Panc1 (cell line): ENCODE measurements around the gene FAM83B. TPM values are rescaled to one million over a fixed set of nuclear protein-coding genes. Genes with fewer than 3 reads are reported as not detected.

Experiments used
- ATAC-seq: fragments of 200-7000 bp; cut with Tn5 transposase; 2 replicates; pipeline ENCODE4 v1.9.1; 2020; ENCODE audit warnings: mild to moderate bottlenecking, moderate library complexity
- BruUV-seq: library from RNA; stranded (reverse); fragments of 400-500 nt; replicated peaks from 2 replicates; lab custom pipeline; 2021; lab: Mats Ljungman, UMichigan
- CTCF ChIA-PET: fragments of 300-600 bp; sonication (Branson Sonifier 250); formaldehyde crosslinking; loops from one replicate; lab custom pipeline; 2022; ENCODE audit warnings: antibody characterized with exemption; lab: Charles Lee
- POLR2A ChIA-PET: fragments of 300-600 bp; sonication (Branson Sonifier 250); formaldehyde crosslinking; loops from one replicate; lab custom pipeline; 2022; ENCODE audit warnings: antibody characterized with exemption; lab: Charles Lee
- DNase-seq: peaks from one replicate; pipeline ENCODE4 v3.0.0-alpha.2; 2010; ENCODE audit warnings: low read depth, low spot score
- H3K27ac ChIP-seq: 2 replicates; pipeline ENCODE4 v1.5.1; 2011; ENCODE audit warnings: mild to moderate bottlenecking, low read length, inconsistent platforms
- H3K27me3 ChIP-seq: fragments of 200-500 bp; sonication (Bioruptor generic); 2 replicates; pipeline ENCODE4 v1.6.0; 2014; ENCODE audit warnings: low read length, inconsistent platforms; ENCODE audit not compliant: control insufficient read depth, insufficient read depth
- H3K36me3 ChIP-seq: fragments of 200-500 bp; sonication (Bioruptor generic); 2 replicates; pipeline ENCODE4 v1.5.1; 2014; ENCODE audit warnings: inconsistent platforms, mild to moderate bottlenecking, low read length, moderate library complexity; ENCODE audit not compliant: control insufficient read depth, insufficient read depth
- H3K4me1 ChIP-seq: 2 replicates; pipeline ENCODE4 v1.5.1; 2011; ENCODE audit warnings: inconsistent platforms, mild to moderate bottlenecking, low read length, moderate library complexity; ENCODE audit not compliant: control insufficient read depth, insufficient read depth
- H3K4me3 ChIP-seq, 2 experiments: 2 replicates each; pipeline ENCODE4 v1.5.1; 2011 to 2012; ENCODE audit warnings: low read depth in 2 of 2, low read length in 2 of 2, mild to moderate bottlenecking in 2 of 2, inconsistent platforms in 1 of 2, moderate library complexity in 1 of 2
- H3K9me3 ChIP-seq: fragments of 200-500 bp; sonication (Bioruptor generic); 2 replicates; pipeline ENCODE4 v1.5.1; 2014; ENCODE audit warnings: low read depth, mild to moderate bottlenecking, inconsistent platforms, low read length, moderate library complexity; ENCODE audit not compliant: control insufficient read depth, insufficient read depth
- CTCF ChIP-seq: fragments of 450-650 bp; IDR thresholded peaks from 2 replicates; pipeline ENCODE4 v1.5.1; 2017; ENCODE audit warnings: mild to moderate bottlenecking
- POLR2AphosphoS5 ChIP-seq: IDR thresholded peaks from 2 replicates; pipeline ENCODE4 v1.6.1; 2012; ENCODE audit warnings: mild to moderate bottlenecking, low read depth, low read length, moderate library complexity
- REST ChIP-seq, 2 experiments: IDR thresholded peaks; 2 replicates each; pipeline ENCODE4 v1.6.1; 2011 to 2012; ENCODE audit warnings: low read depth in 2 of 2, control low read depth in 1 of 2, low read length in 1 of 2, mild to moderate bottlenecking in 1 of 2, moderate library complexity in 1 of 2; ENCODE audit not compliant: insufficient read depth in 1 of 2
- SIN3A ChIP-seq: IDR thresholded peaks from 2 replicates; pipeline ENCODE4 v1.6.1; 2012; ENCODE audit warnings: low read depth, mild to moderate bottlenecking, low read length, moderate library complexity, borderline replicate concordance; ENCODE audit not compliant: insufficient read depth
- TCF7L2 ChIP-seq: IDR thresholded peaks from 2 replicates; pipeline ENCODE4 v1.6.1; 2011; ENCODE audit warnings: mild to moderate bottlenecking, low read depth, low read length, inconsistent platforms
- in situ Hi-C: cut with HindIII; loops from 2 replicates; pipeline ENCODE4 v1.10.0; 2016; ENCODE audit warnings: low sequenced_read_pairs, low pct_unique_long_range_greater_than_20kb
- intact Hi-C: fragments of 100-400 bp; cut with micrococcal nuclease; formaldehyde crosslinking; loops from one replicate; pipeline ENCODE4 v1.10.0; 2022; ENCODE audit not compliant: unreplicated experiment
- total RNA-seq: library from RNA; stranded (reverse); gene quantifications from one replicate; pipeline ENCODE4 v1.2.1, GENCODE V29; 2021; ENCODE audit not compliant: unreplicated experiment

FAM83B gene
- total RNA-seq, 1 experiment from 2014 or later: not detected

GRCh38 chr6:54801669-54802068 is 44.9 kb upstream of the FAM83B start:
- BruUV-seq: no TSS peak
- POLR2A ChIA-PET: no interaction called here
- DNase-seq (peak; percentile 10), ATAC-seq (no peak)
- in situ Hi-C loops: no loop called here
- no peak overlapping the region for H3K27ac ChIP-seq
- H3K36me3 ChIP-seq: no peaks in the 10 kb centered on the region
- CTCF ChIA-PET: no interaction called here
- no peaks in the 10 kb centered on the region for H3K4me1 ChIP-seq
- H3K9me3 ChIP-seq: no peaks in the 10 kb centered on the region; the same call in 1 of the 2 replicates
- no peaks in the 10 kb centered on the region for H3K27me3 ChIP-seq
- no peak for TF ChIP-seq POLR2AphosphoS5
- TF ChIP-seq CTCF: no peak
- no peak for TF ChIP-seq TCF7L2
- no peak for TF ChIP-seq SIN3A
- TF ChIP-seq REST (IDR thresholded peaks at IDR 0.05; ENCODE audit: insufficient read depth in 1 of 2, low read depth in 2 of 2, low read length in 1 of 2): no peak
- no peak overlapping the region for H3K4me3 ChIP-seq
- intact Hi-C loops: no loop called here

DNA sequence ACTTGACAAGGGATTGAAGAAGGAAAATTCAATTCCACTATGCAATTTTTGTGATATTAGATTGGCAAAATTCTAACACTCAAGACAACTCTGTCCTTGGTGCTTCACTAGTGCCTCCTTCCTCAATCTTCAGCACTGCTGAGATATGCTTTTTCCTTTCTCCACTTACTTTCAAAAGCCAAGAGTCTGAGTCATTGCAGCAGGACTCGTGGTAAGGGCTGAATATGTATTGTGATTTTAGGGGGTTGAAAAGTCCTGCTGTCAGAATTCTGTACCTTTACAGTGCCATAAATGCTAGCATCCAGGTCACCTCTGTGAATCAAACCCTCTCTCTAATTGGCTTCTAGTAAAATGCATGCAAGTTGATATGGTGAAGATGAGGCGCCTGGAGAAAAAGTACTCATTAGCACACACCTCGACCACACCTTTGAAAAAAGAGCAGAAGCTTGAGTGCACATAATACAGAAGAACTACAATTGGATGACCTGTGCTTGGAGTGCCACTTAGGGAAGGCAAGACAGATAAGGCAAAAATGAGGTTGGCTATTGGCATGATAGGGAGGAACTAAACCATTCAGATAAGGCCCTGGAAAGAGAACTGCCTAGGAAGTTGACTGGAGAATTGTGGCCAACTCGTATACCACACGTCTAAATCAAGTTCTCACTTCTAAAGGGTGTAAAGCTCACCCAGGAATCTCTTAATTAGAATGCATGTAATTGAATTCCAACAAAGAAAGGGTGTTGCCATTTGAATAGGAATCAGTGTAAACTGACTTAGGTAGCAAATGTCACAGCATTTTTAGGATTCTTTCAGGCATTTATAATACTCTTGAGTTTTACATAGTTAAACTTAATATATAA is 43.6 kb upstream of the FAM83B start:
- H3K27ac ChIP-seq: no peak overlapping the region
- H3K9me3 ChIP-seq: no peaks in the 10 kb centered on the region; the same call in 1 of the 2 replicates
- in situ Hi-C loops: no loop called here
- intact Hi-C loops: no loop called here
- DNase-seq (no peak), ATAC-seq (no peak)
- H3K36me3 ChIP-seq: no peaks in the 10 kb centered on the region
- no peak overlapping the region for H3K4me3 ChIP-seq
- BruUV-seq: no TSS peak
- H3K4me1 ChIP-seq: no peaks in the 10 kb centered on the region
- TF ChIP-seq POLR2AphosphoS5 (no peak), CTCF (no peak), TCF7L2 (no peak), SIN3A (no peak), REST (IDR thresholded peaks at IDR 0.05; ENCODE audit: insufficient read depth in 1 of 2, low read depth in 2 of 2, low read length in 1 of 2) (no peak)
- ChIA-PET CTCF (no interaction called here), POLR2A (no interaction called here)
- H3K27me3 ChIP-seq: no peaks in the 10 kb centered on the region
